CD4-positive, alpha-beta T cell treated with Interleukin-4 for 4 hours (primary cell): ENCODE measurements around the gene FAM237A.

Experiments used
- DNase-seq: peaks from one replicate; pipeline ENCODE4 v3.0.0-alpha.2; 2020

The FAM237A gene

DNA sequence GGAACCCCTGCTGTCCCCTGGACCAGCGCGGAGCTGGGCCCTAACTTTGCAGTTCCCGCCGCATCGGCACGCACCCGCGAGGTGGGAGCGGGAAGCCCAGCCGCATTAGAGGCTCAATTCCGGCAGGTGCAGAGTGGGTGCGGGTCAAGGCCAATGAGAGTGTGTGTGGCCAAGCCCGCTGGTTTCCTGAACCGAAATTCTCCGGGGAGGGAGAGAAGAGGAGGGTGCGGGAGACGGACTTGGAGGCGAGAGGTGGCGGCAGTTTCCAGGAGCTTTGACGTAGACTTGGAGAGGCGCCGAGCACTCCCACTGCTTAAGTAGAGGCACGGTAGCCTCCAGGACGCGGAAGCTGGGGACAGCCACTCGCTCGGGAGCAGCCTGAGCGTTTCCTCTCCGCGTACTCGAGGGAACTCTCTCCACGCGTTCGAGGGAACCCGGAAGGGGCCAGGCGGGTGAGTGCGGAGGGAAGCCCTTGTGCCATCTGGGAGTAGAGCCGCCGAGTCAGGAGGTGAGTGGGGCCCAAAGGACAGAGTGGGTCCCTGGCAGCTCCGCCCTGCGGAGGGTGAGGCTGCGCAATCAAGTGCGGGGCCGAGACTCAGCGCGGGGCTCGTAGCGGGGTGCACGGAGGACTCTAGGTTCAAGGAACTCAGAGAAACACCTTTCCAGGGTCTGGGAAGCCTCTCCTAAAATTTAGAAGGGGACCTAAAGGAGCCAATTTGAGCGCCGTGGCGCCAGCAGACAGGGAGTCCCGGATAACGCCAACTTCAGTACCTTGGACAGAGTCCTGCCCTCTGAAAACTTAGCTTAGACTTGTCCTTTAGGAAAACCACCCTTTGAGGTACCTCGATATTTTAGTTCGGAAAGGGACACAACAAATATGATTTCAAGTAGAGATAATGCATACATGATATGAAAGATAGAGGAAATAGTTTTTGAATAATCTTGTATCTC lies at the start of gene FAM237A:
FAM237A (plus strand) TSS at position 413 of the 951 bp plus-strand sequence. CDS start 1,750 bp downstream, outside the sequence.
- no peak for DNase-seq

- DNase-seq = no peak
Measured at GRCh38 chr2:206597717-206598218, 44.5 kb upstream of the FAM237A start.

GRCh38 chr2:206603243-206603642 lies 39.0 kb upstream of the FAM237A start:
- no peak for DNase-seq

DNA sequence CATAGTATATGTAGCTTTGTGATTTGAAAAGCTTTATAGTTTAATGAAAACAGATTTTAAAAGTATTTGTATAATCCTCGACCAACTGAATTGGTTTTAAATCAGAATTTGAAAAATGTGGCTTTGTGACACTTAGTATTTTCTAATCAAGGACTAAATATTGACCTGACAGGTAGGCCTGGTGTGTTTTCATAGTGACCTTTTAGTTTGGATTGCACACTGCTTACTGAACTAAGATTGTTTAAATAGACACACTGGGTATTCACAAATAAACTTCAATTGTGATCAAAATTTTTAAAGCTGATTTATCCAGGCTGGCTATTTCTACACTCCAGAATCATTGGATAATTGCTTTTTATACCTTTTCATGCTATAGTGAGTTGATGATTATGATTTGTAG lies 31.8 kb upstream of the FAM237A start:
- no peak for DNase-seq

DNA sequence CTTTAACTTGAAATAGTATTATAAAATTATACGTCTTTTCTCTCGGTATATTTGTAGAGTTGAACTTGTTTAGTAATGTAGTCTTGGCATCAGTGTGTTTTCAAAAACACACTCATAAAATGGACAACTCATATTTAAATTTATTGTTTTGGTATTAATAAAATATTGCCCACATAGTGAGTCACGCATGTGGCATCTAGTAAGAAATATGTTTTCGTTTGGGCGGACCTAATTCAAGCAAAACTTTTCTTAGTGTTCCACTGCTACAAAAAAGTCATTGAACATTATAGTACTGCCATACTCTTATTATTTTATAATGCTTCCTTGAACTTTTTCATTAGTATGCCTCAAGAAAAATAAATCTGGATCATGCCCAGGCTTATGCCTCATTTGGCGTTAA lies 31.1 kb upstream of the FAM237A start:
- DNase-seq = no peak

- no peak for DNase-seq
Measured at GRCh38 chr2:206611736-206612135, 30.6 kb upstream of the FAM237A start.

DNA sequence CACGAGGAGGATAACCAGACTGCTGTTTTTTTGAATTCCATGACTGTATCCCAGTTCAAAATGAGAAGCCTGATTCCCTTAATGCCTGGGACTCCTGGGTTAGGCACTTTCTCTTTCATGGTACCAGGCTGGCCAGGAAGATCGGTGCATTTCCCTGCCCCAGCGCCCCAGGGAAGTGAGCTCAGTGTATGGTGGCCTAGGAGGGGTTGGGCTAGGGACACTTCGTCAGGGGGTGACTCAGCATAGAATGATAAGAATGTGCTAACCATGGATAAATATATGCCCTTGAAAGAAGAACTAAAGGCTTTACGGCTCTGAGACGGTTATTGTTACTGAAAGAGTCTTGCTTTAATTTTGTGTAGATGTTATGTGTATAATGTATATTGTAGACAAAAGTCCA lies 27.5 kb upstream of the FAM237A start:
- no peak for DNase-seq

GRCh38 chr2:206615417-206616089 lies 26.7 kb upstream of the FAM237A start:
- DNase-seq = no peak

DNA sequence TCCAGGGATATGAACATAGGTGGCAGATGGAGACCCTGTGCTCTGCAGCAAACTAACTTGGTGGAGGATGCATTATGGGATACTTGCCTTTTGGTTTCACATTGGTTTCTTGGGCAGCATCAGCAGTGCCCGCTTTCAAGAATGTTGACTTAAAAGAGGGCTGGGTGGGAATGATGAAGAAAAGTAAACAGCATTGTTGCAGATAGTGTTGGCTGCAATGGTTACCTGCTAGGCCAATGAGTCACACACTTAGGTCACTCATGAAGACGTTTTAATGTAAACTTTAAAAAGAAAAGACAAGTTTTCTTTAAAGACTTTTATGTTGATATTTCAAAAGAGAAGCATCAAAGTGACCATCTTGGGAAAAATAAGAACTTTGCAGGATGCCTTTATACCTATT lies 26.1 kb upstream of the FAM237A start:
- no peak for DNase-seq

- DNase-seq = no peak
Measured at GRCh38 chr2:206619011-206619410, 23.3 kb upstream of the FAM237A start.

- DNase-seq = no peak
Measured at GRCh38 chr2:206626108-206626507, 16.2 kb upstream of the FAM237A start.

- DNase-seq = no peak
Measured at GRCh38 chr2:206627632-206628031, 14.7 kb upstream of the FAM237A start.

DNA sequence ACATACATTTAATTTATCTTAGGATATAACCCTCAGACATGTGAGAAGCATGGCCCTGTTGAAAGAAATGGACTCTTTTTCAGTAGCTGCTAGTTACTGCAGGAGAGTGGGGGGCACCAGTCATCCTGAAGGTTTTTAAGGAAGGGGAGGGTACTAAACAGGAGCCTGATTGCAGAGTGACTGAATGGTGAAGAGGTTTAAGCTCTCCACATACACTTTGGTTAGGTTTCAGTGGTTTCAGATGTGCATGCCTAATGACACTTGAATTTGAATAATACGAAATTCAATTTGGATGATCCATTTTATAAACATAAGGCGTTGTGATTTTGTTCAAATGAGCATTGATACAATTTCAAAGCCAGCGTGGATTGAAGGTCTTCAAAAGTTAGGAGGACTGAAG lies 10.9 kb upstream of the FAM237A start:
- no peak for DNase-seq

- no peak for DNase-seq
Measured at GRCh38 chr2:206635015-206635414, 7.3 kb upstream of the FAM237A start.

- DNase-seq = no peak
Measured at GRCh38 chr2:206639636-206640035, 2.7 kb upstream of the FAM237A start.

GRCh38 chr2:206641226-206641625 lies 1.1 kb upstream of the FAM237A start:
- no peak for DNase-seq

GRCh38 chr2:206647985-206648384 lies 5.7 kb downstream of the FAM237A start:
- DNase-seq = no peak

- no peak for DNase-seq
Measured at GRCh38 chr2:206657087-206657486, 14.8 kb downstream of the FAM237A start.

- no peak for DNase-seq
Measured at GRCh38 chr2:206665251-206665650, 23.0 kb downstream of the FAM237A start.

GRCh38 chr2:206670531-206671319 lies 28.4 kb downstream of the FAM237A start:
- no peak for DNase-seq

DNA sequence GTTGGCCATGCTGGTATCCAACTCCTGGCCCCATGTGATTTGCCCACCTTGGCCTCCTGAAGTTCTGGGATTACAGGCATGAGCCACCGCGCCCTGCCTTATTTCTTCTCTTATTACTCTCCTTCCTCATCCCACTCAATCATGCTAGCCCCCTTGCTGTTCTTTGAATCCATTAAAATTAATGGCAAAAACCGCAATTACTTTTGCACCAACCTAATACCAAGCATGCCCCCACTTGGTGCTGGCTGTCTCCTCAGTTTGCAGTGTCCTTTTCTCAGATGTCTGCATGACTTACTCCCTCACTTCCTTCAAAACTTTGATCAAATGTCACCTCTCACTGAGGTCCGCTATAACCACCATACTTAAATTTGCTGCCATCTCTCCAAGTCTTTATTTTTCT lies 41.3 kb downstream of the FAM237A start:
- no peak for DNase-seq

DNA sequence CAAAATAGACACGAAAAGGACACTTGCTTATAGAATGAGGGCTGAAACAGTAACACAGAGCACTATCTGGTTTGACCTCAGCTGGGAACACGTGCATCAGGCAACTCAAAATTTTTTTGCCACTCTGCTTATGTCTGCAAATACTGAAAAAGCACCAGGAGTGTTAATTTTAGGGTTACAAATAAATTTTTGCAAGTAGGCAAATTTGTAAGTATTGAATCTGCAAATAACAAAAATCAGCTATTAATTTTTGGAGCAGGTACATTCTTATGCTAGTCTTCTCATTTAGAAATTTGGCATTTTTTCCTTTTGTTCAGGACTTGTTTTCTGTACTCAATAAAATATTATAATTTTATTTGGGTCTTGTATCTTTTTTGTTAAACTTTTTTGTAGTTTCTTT lies 46.2 kb downstream of the FAM237A start:
- DNase-seq = no peak

DNA sequence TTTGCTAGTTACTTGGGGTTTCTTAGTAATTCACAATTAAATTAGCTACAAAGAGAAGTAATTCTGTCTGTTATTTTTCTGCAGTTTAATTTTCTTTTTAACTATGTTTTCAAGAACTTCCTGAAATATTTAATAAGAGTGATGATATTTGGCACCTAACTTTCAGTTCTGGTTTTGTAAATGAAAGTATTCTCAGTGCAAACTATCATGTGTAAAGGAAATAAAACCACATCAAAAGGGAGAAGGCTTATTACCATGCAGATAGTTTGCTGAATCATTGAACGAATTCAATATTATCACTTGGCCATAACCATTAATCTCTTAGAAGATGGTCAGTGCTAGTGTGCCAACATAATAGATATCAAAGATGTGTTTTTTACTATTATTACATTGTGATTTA lies 46.7 kb downstream of the FAM237A start:
- no peak for DNase-seq
